ENCODE data around the gene ANTXR2.

DNA sequence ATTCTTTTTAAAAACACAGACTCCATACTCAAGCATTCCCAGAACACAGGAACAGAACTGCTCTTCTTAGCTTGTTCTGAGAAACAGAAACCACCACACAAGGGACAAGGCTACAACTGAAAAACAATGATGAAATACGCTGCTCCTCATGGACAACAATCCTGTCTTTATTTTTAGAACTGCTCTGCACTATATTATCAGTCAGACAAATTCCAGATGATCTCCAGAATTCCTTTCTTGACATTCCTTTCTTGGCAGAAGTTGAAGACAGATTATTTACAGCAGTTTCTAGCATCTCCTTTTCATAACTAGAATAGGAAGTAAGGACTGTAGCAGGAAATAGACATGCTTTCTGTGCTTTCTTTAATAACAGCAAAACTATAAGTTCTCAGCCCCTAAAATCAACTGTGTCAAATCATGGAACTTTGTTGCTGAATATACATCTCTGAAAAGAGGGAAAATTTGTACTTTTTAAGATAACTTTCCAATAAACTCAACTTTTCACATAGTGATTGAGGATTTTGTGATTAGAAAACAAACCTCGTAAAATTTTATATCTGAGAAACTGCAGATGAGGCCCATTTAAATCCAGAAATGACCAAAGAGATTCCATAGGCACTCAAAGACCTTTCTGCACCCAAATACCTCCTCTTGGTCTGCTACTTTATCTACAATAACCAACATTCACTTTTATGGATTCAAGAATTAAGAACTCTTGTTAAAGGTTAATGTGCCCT, 35.9 kb downstream of the ANTXR2 start:
- TF ChIP-seq CTCF (IDR thresholded peaks at IDR 0.05) = no peak
- no peak for TF ChIP-seq ZFX (IDR thresholded peaks at IDR 0.05; ENCODE audit: borderline replicate concordance)

All from 22Rv1 (cell line).